Mesangial cell (primary cell): ENCODE results near the gene ERVW-1. TPM values are rescaled to one million over a fixed set of nuclear protein-coding genes. Genes with fewer than 3 reads are reported as not detected.

Experiments used
- total RNA-seq: library from RNA; depleted of rRNA; stranded (reverse); fragments of >200 nt; gene quantifications from 2 replicates; pipeline ENCODE4 v1.2.3, GENCODE V29; 2015

ERVW-1 gene, protein sequence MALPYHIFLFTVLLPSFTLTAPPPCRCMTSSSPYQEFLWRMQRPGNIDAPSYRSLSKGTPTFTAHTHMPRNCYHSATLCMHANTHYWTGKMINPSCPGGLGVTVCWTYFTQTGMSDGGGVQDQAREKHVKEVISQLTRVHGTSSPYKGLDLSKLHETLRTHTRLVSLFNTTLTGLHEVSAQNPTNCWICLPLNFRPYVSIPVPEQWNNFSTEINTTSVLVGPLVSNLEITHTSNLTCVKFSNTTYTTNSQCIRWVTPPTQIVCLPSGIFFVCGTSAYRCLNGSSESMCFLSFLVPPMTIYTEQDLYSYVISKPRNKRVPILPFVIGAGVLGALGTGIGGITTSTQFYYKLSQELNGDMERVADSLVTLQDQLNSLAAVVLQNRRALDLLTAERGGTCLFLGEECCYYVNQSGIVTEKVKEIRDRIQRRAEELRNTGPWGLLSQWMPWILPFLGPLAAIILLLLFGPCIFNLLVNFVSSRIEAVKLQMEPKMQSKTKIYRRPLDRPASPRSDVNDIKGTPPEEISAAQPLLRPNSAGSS
- total RNA-seq, result not detected in 2 replicates

DNA sequence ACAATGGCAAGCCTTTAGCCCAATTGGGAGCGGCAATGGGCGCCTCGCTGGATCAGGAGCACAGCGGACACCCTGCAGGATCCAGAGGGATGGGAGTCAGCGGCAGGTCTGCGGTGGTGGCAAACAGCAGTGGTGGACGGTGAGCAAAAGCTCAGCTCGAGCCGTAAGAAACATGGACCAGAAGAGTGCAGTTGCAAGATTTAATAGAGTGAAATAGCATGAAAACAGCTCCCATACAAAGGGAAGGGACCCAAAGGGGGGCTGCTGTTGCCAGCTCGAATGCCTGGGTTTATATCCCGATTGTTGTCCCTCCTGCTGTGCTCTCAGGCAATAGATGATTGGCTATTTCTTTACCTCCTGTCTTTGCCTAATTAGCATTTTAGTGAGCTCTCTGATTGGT, at the start of gene ERVW-1:
Gene ERVW-1, minus strand, starts transcription at position 266 of the 400 bp plus-strand sequence. CDS start 7,565 bp downstream, outside the sequence.

DNA sequence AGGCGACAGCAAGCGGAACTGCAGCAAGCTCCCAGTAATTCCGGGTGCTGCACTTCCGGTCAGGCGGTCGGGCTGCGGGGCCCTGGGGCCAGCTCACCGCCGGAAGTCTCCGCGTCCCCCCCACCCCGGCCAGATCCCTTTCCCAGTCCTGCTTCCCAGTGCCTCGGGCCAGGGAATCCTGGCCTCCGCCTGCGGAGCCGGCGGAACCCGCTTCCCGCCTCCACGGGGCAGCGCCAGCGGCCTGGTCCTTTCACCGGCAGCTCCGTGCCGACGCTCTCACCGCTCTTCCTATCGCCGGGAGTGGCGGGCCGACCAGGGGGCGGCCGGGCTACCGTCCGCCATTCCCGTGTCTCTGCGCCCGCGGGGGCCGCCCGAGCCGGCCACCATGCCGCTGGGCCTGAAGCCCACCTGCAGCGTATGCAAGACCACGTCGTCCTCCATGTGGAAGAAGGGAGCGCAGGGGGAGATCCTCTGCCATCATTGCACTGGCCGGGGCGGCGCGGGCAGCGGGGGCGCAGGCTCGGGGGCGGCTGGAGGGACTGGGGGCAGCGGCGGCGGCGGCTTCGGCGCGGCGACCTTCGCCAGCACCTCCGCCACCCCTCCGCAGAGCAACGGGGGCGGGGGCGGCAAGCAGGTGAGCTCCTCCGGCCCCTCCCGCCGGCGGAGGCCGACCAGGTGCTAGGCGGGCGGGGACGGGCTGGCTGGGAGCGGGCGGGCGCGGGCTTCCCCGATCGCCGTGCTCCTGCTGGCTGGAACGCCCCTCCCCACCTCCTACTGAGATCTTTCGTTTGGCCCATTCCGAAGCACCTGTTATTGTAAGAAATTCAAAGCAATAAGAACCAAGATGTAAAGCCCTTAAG, 30.2 kb downstream of the ERVW-1 start, which contains the start of gene GATAD1:
Gene GATAD1, plus strand, starts transcription at position 138 of the 860 bp plus-strand sequence. Its CDS starts 248 bp downstream, at position 386.

Other genes starting within 250 kb of the ERVW-1 start
- 15.2 and 17.3 TPM in 2 replicates for gene KRIT1, start 232.0 kb downstream of the ERVW-1 start, total RNA-seq
- gene ANKIB1, start 232.0 kb downstream of the ERVW-1 start, total RNA-seq, result 23.8 and 27.1 TPM in 2 replicates
- 11.2 and 28.5 TPM in 2 replicates for gene GATAD1, start 30.5 kb downstream of the ERVW-1 start, total RNA-seq
- gene PEX1, start 50.6 kb upstream of the ERVW-1 start, total RNA-seq, result 7.0 and 10.5 TPM in 2 replicates
- gene RBM48, start 50.8 kb upstream of the ERVW-1 start, total RNA-seq, result 5.3 and 5.5 TPM in 2 replicates
- gene FAM133B, start 112.4 kb upstream of the ERVW-1 start, total RNA-seq, result 5.1 and 6.7 TPM in 2 replicates